ENCODE measurements around the gene GADD45A. TPM values are rescaled to one million over a fixed set of nuclear protein-coding genes. Genes with fewer than 3 reads are reported as not detected.

Gene GADD45A
- total and polyA plus RNA-seq, 12 donors, result 26.2 to 148 (median 59.7) TPM

DNA sequence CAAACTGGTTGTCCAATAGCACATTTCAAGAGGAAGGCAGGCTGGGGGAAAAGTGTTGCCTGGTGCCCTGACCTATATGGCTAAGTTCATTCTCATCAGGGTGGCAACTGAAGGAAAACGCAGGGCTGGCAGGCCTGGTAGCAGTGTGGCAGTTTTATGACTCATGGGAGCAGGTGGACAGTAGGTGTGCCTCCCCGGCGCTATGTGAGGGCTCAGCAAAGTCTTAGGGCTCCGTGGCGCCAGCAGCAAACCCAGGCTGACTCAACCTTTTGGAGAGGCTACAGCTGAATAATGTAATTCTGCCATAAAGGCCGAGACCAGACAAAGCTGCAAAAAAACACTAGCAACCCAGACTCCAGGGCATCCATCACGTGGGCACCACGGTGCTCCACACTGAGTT, 23.6 kb downstream of the GADD45A start:
- H3K9me3 ChIP-seq, result no peaks in the 10 kb centered on the region
- TF ChIP-seq, protein P1, sequence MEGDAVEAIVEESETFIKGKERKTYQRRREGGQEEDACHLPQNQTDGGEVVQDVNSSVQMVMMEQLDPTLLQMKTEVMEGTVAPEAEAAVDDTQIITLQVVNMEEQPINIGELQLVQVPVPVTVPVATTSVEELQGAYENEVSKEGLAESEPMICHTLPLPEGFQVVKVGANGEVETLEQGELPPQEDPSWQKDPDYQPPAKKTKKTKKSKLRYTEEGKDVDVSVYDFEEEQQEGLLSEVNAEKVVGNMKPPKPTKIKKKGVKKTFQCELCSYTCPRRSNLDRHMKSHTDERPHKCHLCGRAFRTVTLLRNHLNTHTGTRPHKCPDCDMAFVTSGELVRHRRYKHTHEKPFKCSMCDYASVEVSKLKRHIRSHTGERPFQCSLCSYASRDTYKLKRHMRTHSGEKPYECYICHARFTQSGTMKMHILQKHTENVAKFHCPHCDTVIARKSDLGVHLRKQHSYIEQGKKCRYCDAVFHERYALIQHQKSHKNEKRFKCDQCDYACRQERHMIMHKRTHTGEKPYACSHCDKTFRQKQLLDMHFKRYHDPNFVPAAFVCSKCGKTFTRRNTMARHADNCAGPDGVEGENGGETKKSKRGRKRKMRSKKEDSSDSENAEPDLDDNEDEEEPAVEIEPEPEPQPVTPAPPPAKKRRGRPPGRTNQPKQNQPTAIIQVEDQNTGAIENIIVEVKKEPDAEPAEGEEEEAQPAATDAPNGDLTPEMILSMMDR (IDR thresholded peaks at IDR 0.05), result no peak
- no peak for DNase-seq
- WGBS, 2 donors, result 98% methylated on average over 8 of the region's 8 CpGs
- no peak overlapping the region for H3K4me3 ChIP-seq
- peaks cover 0 to 30% (median 3%) of the 10 kb centered on the region in 9 donors for H3K36me3 ChIP-seq
- no peak for ATAC-seq
- intact Hi-C loops (cut with DNase I), result no loop called here
- no peaks in the 10 kb centered on the region for H3K27me3 ChIP-seq
- peak overlapping the region in 1 of 10 donors; percentile 30 for H3K27ac ChIP-seq
- H3K4me1 ChIP-seq, result peaks cover 11 to 63% (median 30%) of the 10 kb centered on the region in 9 donors

DNA sequence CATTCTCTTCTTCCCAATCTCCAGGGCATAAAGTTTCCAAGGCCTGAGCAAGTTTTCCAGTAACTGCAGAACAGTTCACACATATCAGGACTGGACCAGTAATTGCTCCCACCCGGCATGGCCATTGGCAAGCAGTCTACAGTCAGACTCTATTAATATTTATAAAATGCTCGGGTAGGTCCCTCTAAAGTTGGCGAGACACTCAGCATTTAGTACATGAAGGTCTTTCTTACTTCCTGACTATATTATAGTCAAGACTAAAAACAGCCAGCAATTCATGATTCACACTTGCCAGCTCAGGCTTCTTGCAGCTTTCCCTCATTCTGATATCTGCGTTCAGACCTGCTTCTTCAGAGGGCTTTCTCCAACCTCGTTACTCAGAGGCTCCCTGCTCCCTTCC, 25.4 kb downstream of the GADD45A start:
- peak overlapping the region in 7 of 10 donors; percentile 4 to 81 (median 44) for H3K27ac ChIP-seq
- WGBS, 2 donors, result 33 to 39% methylated on average over 5 of the region's 5 CpGs
- intact Hi-C loops (cut with DNase I), result no loop called here
- H3K4me1 ChIP-seq, result peaks cover 18 to 73% (median 39%) of the 10 kb centered on the region in 9 donors
- TF ChIP-seq, protein P1 (IDR thresholded peaks at IDR 0.05), result no peak
- DNase-seq (peak in 1 of 2 donors; percentile 45), ATAC-seq (peak; percentile 40 to 83 (median 60))
- H3K36me3 ChIP-seq, result peaks cover 0 to 12% (median 0%) of the 10 kb centered on the region in 9 donors
- no peaks in the 10 kb centered on the region for H3K9me3 ChIP-seq
- no peaks in the 10 kb centered on the region for H3K27me3 ChIP-seq
- H3K4me3 ChIP-seq, result no peak overlapping the region

DNA sequence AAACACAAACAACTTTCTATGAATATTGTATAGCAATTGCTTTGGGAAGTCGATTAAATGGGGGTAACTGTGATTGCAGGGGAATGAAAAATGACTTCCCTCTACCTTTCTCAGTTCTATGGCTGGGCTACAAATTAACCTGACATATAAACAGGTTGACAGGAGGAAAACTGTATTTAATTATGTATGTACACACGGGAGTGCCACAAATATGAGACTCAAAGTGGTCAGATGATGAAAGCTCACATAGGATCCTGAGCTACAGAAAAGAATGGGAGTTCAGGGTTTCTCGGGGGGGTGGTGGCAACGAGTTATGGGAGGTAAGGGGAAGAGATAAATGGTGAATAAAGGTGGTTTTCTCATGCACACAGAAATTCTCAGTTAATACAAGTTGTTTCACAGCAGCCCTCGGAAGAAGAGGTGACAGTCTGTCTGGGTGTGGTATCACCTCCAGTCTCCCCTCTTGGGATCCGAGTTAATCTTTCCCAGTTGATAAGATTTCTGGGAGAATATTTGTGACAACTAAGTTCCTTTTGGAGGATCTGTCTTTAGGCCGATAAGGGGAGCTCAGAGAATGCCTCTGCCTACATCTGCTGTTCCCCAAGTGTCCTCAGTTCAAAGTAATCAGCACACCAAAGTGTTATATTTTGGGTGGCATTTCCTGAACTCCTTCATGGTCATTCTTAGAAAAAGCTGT, 26.3 kb downstream of the GADD45A start:
- WGBS, 2 donors, result 72 to 74% methylated on average over 7 of the region's 7 CpGs
- Histone ChIP-seq H3K36me3 (peaks cover 0 to 6% (median 0%) of the 10 kb centered on the region in 9 donors), H3K27ac (peak overlapping the region in 6 of 10 donors; percentile 4 to 81 (median 48)), H3K4me1 (peaks cover 18 to 67% (median 39%) of the 10 kb centered on the region in 9 donors), H3K9me3 (no peaks in the 10 kb centered on the region), H3K27me3 (no peaks in the 10 kb centered on the region), H3K4me3 (no peak overlapping the region)
- intact Hi-C loops (cut with DNase I), result no loop called here
- TF ChIP-seq, protein P1 (IDR thresholded peaks at IDR 0.05), result no peak
- DNase-seq, result no peak
- ATAC-seq, result no peak

DNA sequence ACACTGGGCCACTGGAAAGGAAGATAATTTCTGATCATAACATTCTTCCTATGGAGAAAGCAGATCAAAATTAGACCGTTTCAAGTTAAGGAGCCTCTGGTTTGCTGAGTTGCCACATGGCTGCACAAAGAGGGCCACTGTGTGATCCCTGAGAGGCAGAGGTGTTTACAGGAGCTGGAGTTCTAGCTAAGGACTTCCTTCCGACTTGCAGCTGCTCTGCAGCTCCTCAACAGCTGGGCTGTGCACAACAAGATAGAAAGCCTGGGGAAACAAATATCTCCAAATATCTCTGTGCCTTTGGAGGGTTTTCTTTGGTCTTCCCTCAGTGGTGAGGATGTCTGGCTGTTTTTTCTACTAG, 26.8 kb downstream of the GADD45A start:
- intact Hi-C loops (cut with DNase I), result no loop called here
- Histone ChIP-seq H3K36me3 (peaks cover 0 to 6% (median 0%) of the 10 kb centered on the region in 9 donors), H3K27me3 (no peaks in the 10 kb centered on the region), H3K4me3 (no peak overlapping the region), H3K27ac (peak overlapping the region in 4 of 10 donors; percentile 13 to 81 (median 50)), H3K9me3 (no peaks in the 10 kb centered on the region), H3K4me1 (peaks cover 18 to 67% (median 39%) of the 10 kb centered on the region in 9 donors)
- TF ChIP-seq, protein P1 (IDR thresholded peaks at IDR 0.05), result no peak
- DNase-seq (no peak), ATAC-seq (peak in 3 of 8 donors; percentile 21 to 36 (median 28))
- 41 to 63% methylated on average over 2 of the region's 2 CpGs for WGBS, 2 donors
